GM19372 (cell line): Measurements from ENCODE around the gene LRMDA.

Experiments
- ATAC-seq: cut with Tn5 transposase; IDR thresholded peaks from one replicate; pipeline ENCODE4 v1.9.1; 2021; ENCODE audit warnings: mild to moderate bottlenecking, low read depth, moderate library complexity; ENCODE audit not compliant: unreplicated experiment

Gene LRMDA

GRCh38 chr10:75838486-75838885 is 407.1 kb downstream of the LRMDA start:
- no peak for ATAC-seq

- no peak for ATAC-seq
Measured at GRCh38 chr10:75839020-75839419, 407.6 kb downstream of the LRMDA start.

- ATAC-seq = no peak
Measured at GRCh38 chr10:75841266-75841665, 409.8 kb downstream of the LRMDA start.

- no peak for ATAC-seq
Measured at GRCh38 chr10:75845176-75845947, 413.9 kb downstream of the LRMDA start.

DNA sequence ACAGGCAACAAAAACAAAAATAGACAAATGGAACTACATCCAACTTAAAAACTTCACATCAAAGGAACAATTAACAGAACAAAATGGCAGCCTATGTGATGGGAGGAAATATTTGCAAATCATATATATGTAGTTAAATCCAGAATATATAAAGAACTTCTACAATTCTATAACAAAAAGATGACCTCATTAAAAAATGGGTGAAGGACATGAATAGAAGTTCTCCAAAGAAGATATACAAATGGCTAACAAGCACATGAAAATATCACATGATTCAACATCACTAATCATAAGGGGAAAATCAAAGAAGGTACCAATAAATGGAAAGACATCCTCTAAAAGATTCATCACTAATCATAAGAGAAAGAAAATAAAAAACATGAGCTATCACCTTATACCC is 416.1 kb downstream of the LRMDA start:
- no peak for ATAC-seq

DNA sequence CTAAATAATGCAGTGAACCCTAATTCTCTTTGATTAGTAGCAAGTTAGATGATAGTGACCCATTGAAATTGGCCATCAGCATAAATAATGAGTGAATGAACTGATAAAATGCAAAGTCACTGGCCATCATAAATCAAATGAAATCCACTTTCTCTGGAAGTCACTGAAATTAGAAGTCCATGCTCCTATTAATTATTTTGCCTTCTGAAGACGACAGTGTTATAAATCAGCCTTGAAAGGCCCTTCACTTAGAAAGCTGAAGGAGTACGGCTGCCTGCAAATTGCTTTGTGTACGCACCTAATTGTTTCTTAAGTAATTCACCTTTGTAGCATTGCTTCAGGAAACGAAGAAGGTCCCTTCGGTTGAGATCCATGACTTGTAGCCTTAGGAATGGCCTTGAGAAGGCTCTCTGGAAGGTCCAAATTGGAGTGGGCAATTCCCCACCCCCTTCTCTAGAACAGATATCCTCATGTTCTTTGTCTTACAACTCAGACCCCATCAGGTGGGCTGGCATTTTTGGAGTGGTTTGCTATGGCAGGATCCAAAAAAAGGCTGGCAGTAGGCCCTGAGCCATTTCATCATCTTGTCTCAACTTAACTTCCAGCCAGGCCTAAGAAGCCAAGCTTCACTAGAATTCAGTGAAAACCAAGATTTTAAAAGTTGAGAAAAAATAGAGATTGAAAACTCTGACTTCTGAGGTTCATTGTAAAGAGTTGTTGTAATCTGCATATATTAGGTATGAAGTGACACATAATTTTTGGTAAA is 420.3 kb downstream of the LRMDA start:
- ATAC-seq = no peak

DNA sequence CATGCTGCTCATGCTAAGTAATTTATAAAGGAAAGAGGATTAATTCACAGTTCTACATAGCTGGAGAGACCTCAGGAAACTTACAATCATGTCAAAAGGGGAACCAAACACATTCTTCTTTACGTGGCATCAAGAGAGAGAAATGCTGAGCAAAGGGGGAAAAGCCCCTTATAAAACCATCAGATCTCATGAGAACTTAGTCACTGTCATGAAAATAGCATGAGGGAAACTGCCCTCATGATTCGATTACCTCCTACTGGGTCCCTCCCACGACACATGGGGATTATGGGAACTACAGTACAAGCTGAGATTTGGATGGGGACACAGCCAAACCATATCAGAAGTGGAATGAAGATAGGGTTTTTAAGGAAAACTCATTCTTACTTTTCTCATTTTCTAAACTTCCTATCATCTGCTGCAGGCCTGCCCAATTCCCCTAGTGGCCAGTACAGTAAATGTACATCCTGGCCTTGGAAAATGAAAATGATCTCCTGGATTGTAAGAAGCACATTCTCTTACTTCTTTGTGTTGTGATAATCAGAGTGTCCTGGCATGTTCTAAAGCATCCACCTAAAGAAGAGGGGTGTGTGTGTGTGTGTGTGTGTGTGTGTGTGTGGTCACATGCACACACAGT is 421.5 kb downstream of the LRMDA start:
- no peak for ATAC-seq

GRCh38 chr10:75857269-75857846 is 425.9 kb downstream of the LRMDA start:
- no peak for ATAC-seq

- ATAC-seq = no peak
Measured at GRCh38 chr10:75857896-75858295, 426.5 kb downstream of the LRMDA start.

DNA sequence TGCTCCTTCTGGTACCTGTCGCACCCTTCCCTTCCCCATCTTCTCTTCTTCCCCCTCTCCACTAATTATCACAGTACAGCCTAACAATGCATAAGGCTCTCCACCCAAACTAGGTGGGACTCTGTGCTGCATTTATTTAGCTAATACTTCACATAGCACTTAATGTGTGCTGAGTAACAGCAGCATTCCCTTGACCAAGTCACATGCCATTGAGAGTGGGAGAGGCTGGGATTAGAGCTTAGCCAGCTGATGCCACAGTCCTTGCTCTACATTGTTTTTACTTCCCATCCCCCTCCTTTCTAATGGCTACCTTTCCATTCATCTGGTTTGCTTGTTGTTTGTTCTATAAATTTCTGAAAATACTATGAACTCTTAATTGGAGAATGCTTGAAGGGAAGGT is 426.9 kb downstream of the LRMDA start:
- no peak for ATAC-seq

GRCh38 chr10:75859141-75859540 is 427.7 kb downstream of the LRMDA start:
- no peak for ATAC-seq

- no peak for ATAC-seq
Measured at GRCh38 chr10:75860009-75860408, 428.6 kb downstream of the LRMDA start.

DNA sequence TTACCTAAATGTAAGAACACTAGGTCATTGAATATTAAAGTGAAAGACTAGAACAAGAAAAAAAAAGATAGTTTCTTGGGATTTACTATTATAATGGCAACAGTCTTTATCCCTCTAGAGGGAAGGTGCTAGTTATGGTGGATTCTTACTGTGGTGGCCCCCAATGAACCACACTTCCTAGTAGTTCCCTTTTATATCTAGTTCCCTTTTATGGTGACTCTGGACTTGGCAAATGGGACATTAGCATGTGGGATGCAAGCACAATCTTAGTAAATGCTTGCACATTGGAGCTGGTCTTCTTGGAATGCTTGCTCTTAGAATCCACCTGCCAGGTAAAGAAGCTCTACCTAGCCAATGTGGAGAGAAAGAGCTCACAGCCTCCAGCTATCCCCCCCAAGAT is 430.2 kb downstream of the LRMDA start:
- no peak for ATAC-seq

GRCh38 chr10:75862935-75863334 is 431.5 kb downstream of the LRMDA start:
- no peak for ATAC-seq

DNA sequence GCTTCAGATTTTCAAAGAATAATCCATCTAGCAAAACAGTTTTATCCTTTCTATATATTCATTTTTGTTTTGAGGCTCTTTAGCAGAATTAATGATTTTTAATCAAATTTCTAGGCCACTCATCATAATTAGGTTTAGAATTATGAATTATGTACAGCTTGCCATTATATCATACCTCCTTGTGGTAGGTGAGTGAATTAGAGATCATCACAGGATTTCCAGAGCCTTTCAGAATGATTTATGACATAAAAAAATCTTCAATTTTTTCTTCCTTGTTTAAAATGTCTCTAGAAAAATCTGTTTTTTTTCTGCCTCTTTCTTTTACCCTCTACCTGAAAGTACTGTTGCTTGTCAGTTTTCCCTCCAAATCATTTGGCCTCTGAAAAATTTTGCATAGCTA is 433.3 kb downstream of the LRMDA start:
- ATAC-seq = no peak

GRCh38 chr10:75865413-75866299 is 434.2 kb downstream of the LRMDA start:
- no peak for ATAC-seq

DNA sequence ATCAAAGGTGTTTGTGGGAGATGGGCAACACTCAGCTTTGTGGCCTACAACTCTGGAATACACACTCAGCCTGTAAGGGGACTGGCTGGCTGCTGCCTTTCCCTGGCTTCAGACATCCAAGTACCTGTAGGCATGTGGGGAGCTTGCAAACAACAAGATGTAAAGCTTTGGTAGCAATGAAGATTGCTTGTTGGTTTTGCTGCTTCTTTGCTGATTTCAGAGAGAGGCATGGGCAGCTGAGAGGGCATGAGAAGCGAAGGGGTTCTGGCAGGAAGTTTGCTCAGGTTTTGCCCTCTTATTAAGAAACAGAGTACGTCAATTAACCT is 434.8 kb downstream of the LRMDA start:
- no peak for ATAC-seq

DNA sequence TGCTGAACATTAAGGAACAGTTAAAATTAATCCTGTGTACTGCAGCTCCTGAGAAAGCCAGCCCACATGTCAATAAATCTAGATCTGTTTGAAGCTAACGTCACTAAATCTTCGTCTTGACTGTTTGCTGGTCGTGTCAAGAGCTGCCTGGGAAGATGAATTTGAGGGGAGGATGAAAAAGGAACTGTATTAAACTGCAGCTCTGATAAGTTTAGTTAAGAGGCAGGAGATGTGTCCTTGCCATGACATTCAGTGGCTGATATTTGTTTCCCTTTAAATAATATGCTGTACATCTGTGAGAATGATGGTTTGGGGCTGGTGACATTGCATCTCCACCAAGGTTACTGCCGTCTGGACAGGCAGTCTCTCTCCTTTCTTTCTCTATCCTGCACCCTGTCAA is 435.3 kb downstream of the LRMDA start:
- no peak for ATAC-seq

GRCh38 chr10:75868574-75868973 is 437.1 kb downstream of the LRMDA start:
- ATAC-seq = no peak

- no peak for ATAC-seq
Measured at GRCh38 chr10:75870039-75870645, 438.7 kb downstream of the LRMDA start.
